Measurements from ENCODE around the gene CCDC149.

DNA sequence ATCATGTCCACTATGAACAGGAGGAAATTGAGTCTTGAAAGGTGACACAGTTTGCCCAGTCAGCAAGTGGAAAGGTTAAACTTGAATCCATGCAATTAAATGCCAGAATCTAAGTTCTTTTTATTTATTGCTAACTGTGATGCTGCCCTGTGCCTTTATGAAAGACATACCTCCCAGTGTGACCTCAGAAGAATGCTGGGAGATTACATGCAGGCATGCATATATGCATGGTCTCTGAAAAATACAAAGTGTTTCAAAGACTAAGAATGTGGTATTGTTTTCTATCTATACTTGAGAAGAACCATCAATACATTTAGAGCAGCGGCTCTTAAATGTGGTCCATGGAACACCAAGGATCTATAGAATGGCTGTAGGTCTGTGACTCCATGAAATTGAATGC is 45.6 kb downstream of the CCDC149 start:
- TF ChIP-seq, protein P1, sequence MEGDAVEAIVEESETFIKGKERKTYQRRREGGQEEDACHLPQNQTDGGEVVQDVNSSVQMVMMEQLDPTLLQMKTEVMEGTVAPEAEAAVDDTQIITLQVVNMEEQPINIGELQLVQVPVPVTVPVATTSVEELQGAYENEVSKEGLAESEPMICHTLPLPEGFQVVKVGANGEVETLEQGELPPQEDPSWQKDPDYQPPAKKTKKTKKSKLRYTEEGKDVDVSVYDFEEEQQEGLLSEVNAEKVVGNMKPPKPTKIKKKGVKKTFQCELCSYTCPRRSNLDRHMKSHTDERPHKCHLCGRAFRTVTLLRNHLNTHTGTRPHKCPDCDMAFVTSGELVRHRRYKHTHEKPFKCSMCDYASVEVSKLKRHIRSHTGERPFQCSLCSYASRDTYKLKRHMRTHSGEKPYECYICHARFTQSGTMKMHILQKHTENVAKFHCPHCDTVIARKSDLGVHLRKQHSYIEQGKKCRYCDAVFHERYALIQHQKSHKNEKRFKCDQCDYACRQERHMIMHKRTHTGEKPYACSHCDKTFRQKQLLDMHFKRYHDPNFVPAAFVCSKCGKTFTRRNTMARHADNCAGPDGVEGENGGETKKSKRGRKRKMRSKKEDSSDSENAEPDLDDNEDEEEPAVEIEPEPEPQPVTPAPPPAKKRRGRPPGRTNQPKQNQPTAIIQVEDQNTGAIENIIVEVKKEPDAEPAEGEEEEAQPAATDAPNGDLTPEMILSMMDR (IDR thresholded peaks at IDR 0.05), result no peak
- TF ChIP-seq EZH2 (IDR thresholded peaks at IDR 0.05; ENCODE audit: borderline replicate concordance, insufficient read depth, low read depth, low read length, poor library complexity, severe bottlenecking), result no peak
